Omental fat pad (tissue), 4 donors: ENCODE data around the gene WNT7A. TPM values are rescaled to one million over a fixed set of nuclear protein-coding genes. Genes with fewer than 3 reads are reported as not detected.

ENCODE experiments used
- ATAC-seq: fragments of 150-250 bp; one replicate; pipeline ENCODE4 v1.9.1; 2016; ENCODE audit warnings: mild to moderate bottlenecking, moderate library complexity; ENCODE audit not compliant: low FRiP score
- DNase-seq: peaks from one replicate; pipeline ENCODE4 v3.0.0-alpha.2; 2019; ENCODE audit warnings: low spot score
- CTCF ChIP-seq, 3 donors: fragments of 450-650 bp; IDR thresholded peaks; one replicate each; pipeline ENCODE4 v1.5.1; 2016 to 2017; ENCODE audit warnings: antibody characterized with exemption in 3 of 3, mild to moderate bottlenecking in 3 of 3, moderate library complexity in 2 of 3
- total RNA-seq, 4 donors: library from RNA; depleted of rRNA; stranded (reverse); fragments of >200 nt; gene quantifications; one replicate each; pipeline ENCODE4 v1.1.0, GENCODE V29; 2016

WNT7A gene
- total RNA-seq, 4 donors from 2014 or later: not detected

DNA sequence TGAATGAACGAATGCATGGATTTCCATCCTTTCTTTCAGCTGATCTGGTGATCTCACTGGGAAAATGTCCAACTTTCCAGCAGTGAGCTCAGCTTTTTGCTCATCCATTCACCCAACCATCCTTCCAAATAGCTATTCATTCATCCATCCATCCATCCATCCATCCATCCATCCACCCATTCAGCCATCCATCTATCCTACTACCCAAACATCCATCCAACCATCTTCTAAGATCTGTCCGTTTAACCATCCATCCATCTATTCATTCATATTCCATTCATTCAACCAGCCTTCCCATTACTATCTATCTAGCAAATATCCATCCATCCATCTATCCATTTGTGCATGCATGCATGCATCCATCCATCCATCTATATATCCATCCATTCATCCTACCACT lies 39.4 kb downstream of the WNT7A start:
- TF ChIP-seq CTCF (IDR thresholded peaks at IDR 0.05): no peak
- ATAC-seq: no peak

GRCh38 chr3:13839726-13840340 lies 40.0 kb downstream of the WNT7A start:
- no peak for ATAC-seq
- TF ChIP-seq CTCF (IDR thresholded peaks at IDR 0.05): no peak
- DNase-seq: no peak

More for the DNA sequence above, 39.4 kb downstream of the WNT7A start:
- DNase-seq: no peak

GRCh38 chr3:13839253-13839652 lies 40.6 kb downstream of the WNT7A start:
- ATAC-seq: no peak
- DNase-seq: no peak
- TF ChIP-seq CTCF (IDR thresholded peaks at IDR 0.05): no peak

DNA sequence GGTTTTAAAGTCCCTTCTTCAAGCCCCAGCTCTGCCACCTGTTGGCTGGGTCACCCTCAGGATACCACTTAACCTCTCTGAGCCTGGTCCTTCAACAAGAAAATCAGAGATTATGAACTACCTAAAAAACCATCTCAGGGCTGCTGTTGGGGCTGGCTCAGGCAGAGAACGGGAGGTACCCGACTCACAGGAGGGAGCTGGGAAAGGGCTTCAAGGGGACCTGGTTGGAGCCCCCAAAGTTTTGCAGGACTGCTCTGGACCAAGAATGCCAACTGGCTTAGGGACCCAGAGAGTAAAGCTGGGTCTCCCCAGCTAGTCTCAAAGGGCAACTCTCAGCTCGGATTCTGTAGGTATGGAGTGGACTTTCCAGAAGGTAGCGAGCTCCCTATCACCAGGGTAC lies 41.5 kb downstream of the WNT7A start:
- ATAC-seq (no peak), DNase-seq (no peak)
- no peak for TF ChIP-seq CTCF (IDR thresholded peaks at IDR 0.05)

DNA sequence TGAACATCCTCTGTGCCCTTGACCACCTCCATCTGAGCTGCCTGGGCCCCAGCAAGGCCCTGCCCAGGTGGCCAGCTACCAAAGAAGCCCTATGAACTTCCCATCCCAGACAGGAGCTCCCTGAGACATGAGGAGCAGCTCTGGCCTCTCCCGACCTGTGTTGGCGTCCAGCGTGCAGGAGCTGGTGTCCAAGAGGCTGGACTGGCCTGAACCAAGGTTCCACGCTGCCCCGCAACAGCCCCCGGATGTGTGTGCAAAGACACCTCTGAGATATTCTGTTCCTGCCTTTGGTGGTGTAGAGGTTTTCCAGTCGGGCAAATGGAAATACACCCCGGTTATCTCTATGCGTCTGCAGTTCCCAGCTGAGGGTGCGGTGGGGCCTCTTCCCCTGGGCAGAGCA lies 42.1 kb downstream of the WNT7A start:
- no peak for ATAC-seq
- TF ChIP-seq CTCF (IDR thresholded peaks at IDR 0.05): no peak
- DNase-seq: no peak

- no peak for DNase-seq
- TF ChIP-seq CTCF (IDR thresholded peaks at IDR 0.05): no peak
- no peak for ATAC-seq
Measured at GRCh38 chr3:13836658-13837587, 42.9 kb downstream of the WNT7A start.
